ENCODE measurements around the gene IGHMBP2. TPM values are rescaled to one million over a fixed set of nuclear protein-coding genes. Genes with fewer than 3 reads are reported as not detected.

IGHMBP2 gene
- total RNA-seq, 1 donor from 2014 or later, result 20.3 TPM

GRCh38 chr11:68892576-68892975, 11.1 kb upstream of the IGHMBP2 start:
- no peaks in the 10 kb centered on the region for H3K9me3 ChIP-seq
- H3K4me1 ChIP-seq, result peaks cover 8% of the 10 kb centered on the region

DNA sequence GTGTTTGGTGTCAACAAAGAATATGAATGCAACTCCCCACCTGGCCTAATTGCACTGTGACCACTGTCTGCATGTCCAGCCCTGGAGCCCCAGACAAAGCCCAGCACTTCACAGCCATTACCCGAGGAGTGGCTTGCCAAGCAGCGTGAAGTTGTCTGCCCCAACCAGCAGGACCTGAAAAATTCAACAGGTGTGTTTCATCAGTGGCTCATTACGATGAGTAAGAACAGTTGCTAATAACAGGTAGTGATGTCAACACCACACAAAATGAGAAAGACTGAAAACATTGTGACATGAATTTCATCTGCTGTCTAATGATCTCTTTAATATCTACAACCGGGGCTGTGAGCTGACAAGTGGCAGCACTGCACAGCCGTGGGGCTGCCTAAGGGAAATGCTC, 10.4 kb upstream of the IGHMBP2 start:
- Histone ChIP-seq H3K4me3 (no peak overlapping the region), H3K4me1 (peaks cover 8% of the 10 kb centered on the region), H3K9me3 (no peaks in the 10 kb centered on the region), H3K27ac (no peak overlapping the region), H3K36me3 (peaks cover 69% of the 10 kb centered on the region), H3K27me3 (no peaks in the 10 kb centered on the region)
- DNase-seq (no peak), ATAC-seq (no peak)
- intact Hi-C loops (cut with DNase I), result no loop called here
- no peak for TF ChIP-seq CTCF (IDR thresholded peaks at IDR 0.05)

More at GRCh38 chr11:68892576-68892975, 11.1 kb upstream of the IGHMBP2 start:
- ATAC-seq, result no peak
- intact Hi-C loops (cut with DNase I), result no loop called here
- Histone ChIP-seq H3K27ac (no peak overlapping the region), H3K36me3 (peaks cover 64% of the 10 kb centered on the region), H3K27me3 (no peaks in the 10 kb centered on the region), H3K4me3 (no peak overlapping the region)
- no peak for DNase-seq
- TF ChIP-seq CTCF (IDR thresholded peaks at IDR 0.05), result no peak

- TF ChIP-seq CTCF (IDR thresholded peaks at IDR 0.05), result no peak
- H3K27ac ChIP-seq, result no peak overlapping the region
- DNase-seq (peak; percentile 50), ATAC-seq (no peak)
- no peaks in the 10 kb centered on the region for H3K27me3 ChIP-seq
- peaks cover 4% of the 10 kb centered on the region for H3K4me1 ChIP-seq
- no peaks in the 10 kb centered on the region for H3K9me3 ChIP-seq
- H3K36me3 ChIP-seq, result peaks cover 80% of the 10 kb centered on the region
- intact Hi-C loops (cut with DNase I), result no loop called here
- no peak overlapping the region for H3K4me3 ChIP-seq
These were observed 7.3 kb upstream of the IGHMBP2 start for GRCh38 chr11:68896171-68896959.

DNA sequence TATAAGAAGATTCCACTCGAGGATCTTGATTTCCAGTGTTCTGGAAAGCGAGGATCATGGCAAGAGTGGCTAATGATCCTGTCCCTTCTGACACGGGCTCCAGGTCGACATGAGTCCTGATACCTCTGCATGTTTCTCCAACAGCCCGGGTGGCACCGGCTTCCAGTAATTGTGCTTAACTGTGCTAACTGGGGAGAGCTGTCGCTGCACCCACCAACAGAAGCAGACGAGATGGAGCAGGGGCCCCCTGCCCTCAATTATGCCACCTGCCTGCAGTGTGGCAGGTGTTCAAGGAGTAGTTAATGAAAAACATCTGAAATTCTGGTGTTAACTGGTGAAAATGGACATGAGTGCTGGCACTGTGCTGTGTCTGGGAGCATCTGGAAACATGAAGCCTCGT, 6.2 kb upstream of the IGHMBP2 start:
- Histone ChIP-seq H3K4me1 (peaks cover 6% of the 10 kb centered on the region), H3K36me3 (peaks cover 75% of the 10 kb centered on the region), H3K27ac (no peak overlapping the region), H3K4me3 (no peak overlapping the region), H3K27me3 (no peaks in the 10 kb centered on the region), H3K9me3 (no peaks in the 10 kb centered on the region)
- intact Hi-C loops (cut with DNase I), result no loop called here
- TF ChIP-seq CTCF (IDR thresholded peaks at IDR 0.05), result no peak
- ATAC-seq, result no peak
- peak; percentile 36 for DNase-seq

- no peaks in the 10 kb centered on the region for H3K9me3 ChIP-seq
- no peak overlapping the region for H3K27ac ChIP-seq
- H3K27me3 ChIP-seq, result no peaks in the 10 kb centered on the region
- DNase-seq (no peak), ATAC-seq (no peak)
- H3K36me3 ChIP-seq, result peaks cover 42% of the 10 kb centered on the region
- no peak for TF ChIP-seq CTCF (IDR thresholded peaks at IDR 0.05)
- no peak overlapping the region for H3K4me3 ChIP-seq
- H3K4me1 ChIP-seq, result peaks cover 26% of the 10 kb centered on the region
- intact Hi-C loops (cut with DNase I), result no loop called here
These were observed 2.8 kb upstream of the IGHMBP2 start for GRCh38 chr11:68900835-68901381.
